ENCODE measurements around the gene SPACDR.

Gene SPACDR

GRCh38 chr7:100407285-100408180 lies 56.5 kb downstream of the SPACDR start:
- peak; percentile 21 to 38 for DNase-seq

DNA sequence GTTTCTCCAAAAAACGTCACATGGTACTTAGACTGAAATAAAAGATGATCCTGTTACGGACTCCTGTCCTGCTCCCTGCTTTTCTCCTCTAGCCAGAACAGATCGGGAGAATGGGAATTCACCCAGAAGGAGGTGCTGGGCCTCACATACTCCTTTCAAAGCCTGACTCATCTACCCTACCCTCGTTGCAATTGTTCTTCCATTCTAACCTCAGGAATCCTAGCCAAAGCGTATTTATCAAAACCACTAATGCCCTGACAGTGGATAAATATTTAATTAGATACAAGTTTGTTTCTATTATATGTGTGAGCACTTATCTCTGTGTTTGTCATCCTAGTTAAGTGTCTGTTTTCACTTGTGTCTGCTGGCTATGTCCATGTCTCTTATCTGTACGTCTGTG lies 57.3 kb downstream of the SPACDR start:
- DNase-seq: no peak
